NCI-H345 treated with DMSO at 0.1 percent for 48 hours (cell line): ENCODE measurements around the gene THG1L.
"Not testable (repeated sequence)": the region's sequence is repeated elsewhere in the genome, so short reads cannot be mapped to it uniquely, and the experiment has no call there.

Source experiments
- DNase-seq: peaks from one replicate; lab custom pipeline; 2025; ENCODE audit not compliant: unreplicated experiment; lab: John Stamatoyannopoulos, UW

Gene THG1L

GRCh38 chr5:157731272-157732129 lies at the start of gene THG1L:
THG1L (plus strand) TSS chr5:157731420; CDS start chr5:157731441, 21 bp downstream.
- DNase-seq = peak; percentile 94

GRCh38 chr5:157682257-157682656 lies 49.0 kb upstream of the THG1L start:
- DNase-seq = no peak

- DNase-seq = not testable (repeated sequence)
These were observed 44.7 kb upstream of the THG1L start for GRCh38 chr5:157686276-157687197.

GRCh38 chr5:157687198-157687554 lies 44.0 kb upstream of the THG1L start:
- no peak for DNase-seq

GRCh38 chr5:157689942-157690689 lies 41.1 kb upstream of the THG1L start:
- DNase-seq = no peak

- no peak for DNase-seq
These were observed 40.4 kb upstream of the THG1L start for GRCh38 chr5:157690690-157691433.

GRCh38 chr5:157693816-157694215 lies 37.4 kb upstream of the THG1L start:
- DNase-seq = not testable (repeated sequence)

GRCh38 chr5:157696154-157696553 lies 35.1 kb upstream of the THG1L start:
- not testable (repeated sequence) for DNase-seq

GRCh38 chr5:157698674-157699073 lies 32.5 kb upstream of the THG1L start:
- DNase-seq = not testable (repeated sequence)

GRCh38 chr5:157703736-157704135 lies 27.5 kb upstream of the THG1L start:
- DNase-seq = no peak

- no peak for DNase-seq
These were observed 22.4 kb upstream of the THG1L start for GRCh38 chr5:157708866-157709265.

GRCh38 chr5:157709346-157709745 lies 21.9 kb upstream of the THG1L start:
- DNase-seq = no peak

GRCh38 chr5:157710431-157710830 lies 20.8 kb upstream of the THG1L start:
- DNase-seq = no peak

- DNase-seq = no peak
These were observed 20.3 kb upstream of the THG1L start for GRCh38 chr5:157710882-157711281.

- DNase-seq = no peak
These were observed 17.2 kb upstream of the THG1L start for GRCh38 chr5:157713830-157714595.

- DNase-seq = no peak
These were observed 16.7 kb upstream of the THG1L start for GRCh38 chr5:157714596-157714864.

GRCh38 chr5:157718519-157718918 lies 12.7 kb upstream of the THG1L start:
- DNase-seq = no peak

- DNase-seq = no peak
These were observed 12.0 kb upstream of the THG1L start for GRCh38 chr5:157719245-157719644.

GRCh38 chr5:157721159-157721558 lies 10.1 kb upstream of the THG1L start:
- DNase-seq = no peak

GRCh38 chr5:157722895-157723294 lies 8.3 kb upstream of the THG1L start:
- DNase-seq = not testable (repeated sequence)
